GM19023 (cell line): ENCODE results near the gene PIK3C2B.
"Not testable (repeated sequence)": the region's sequence is repeated elsewhere in the genome, so short reads cannot be mapped to it uniquely, and the experiment has no call there.

Experiments used
- ATAC-seq: cut with Tn5 transposase; IDR thresholded peaks from one replicate; pipeline ENCODE4 v1.9.1; 2021; ENCODE audit warnings: mild to moderate bottlenecking, moderate library complexity; ENCODE audit not compliant: unreplicated experiment

The PIK3C2B gene

DNA sequence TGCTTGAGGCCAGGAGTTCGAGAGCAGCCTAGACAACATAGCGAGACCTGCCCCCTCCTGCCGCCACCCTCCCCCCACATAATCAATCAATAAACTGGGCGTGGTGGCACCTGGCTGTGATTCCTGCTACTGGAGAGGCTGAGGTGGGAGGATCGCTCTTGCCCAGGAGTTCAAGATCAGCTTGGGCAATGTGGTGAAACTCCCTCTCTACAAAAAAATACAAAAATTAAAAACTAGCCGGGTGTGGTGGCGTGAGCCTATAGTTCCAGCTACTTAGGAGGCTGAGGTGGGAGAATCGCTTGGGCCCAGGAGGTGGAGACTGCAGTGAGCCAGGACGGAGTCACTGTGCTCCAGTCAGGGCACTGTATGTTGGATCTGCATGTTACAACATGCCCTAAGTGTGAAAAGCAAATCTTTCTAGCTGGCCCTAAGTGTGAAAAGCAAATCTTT is 14.6 kb upstream of the PIK3C2B start:
- no peak for ATAC-seq

GRCh38 chr1:204507317-204508105 is 12.9 kb upstream of the PIK3C2B start:
- no peak for ATAC-seq

DNA sequence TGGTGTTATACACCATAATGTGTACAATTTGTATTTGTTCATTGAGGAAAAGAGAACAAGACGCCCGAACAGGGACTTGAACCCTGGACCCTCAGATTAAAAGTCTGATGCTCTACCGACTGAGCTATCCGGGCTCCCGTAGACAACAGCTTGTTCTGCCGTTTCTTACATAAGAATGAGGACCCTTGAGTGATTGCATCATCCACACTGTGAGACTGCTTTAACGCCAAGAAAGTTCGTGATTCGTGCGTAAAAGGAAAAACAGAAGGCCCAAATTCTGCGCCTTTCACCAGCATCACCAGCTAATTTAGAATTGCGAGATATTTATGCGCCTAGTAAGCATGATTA is 12.3 kb upstream of the PIK3C2B start:
- peak; percentile 61 for ATAC-seq

- peak; percentile 72 for ATAC-seq
These were observed 11.8 kb upstream of the PIK3C2B start for GRCh38 chr1:204506201-204506968.

DNA sequence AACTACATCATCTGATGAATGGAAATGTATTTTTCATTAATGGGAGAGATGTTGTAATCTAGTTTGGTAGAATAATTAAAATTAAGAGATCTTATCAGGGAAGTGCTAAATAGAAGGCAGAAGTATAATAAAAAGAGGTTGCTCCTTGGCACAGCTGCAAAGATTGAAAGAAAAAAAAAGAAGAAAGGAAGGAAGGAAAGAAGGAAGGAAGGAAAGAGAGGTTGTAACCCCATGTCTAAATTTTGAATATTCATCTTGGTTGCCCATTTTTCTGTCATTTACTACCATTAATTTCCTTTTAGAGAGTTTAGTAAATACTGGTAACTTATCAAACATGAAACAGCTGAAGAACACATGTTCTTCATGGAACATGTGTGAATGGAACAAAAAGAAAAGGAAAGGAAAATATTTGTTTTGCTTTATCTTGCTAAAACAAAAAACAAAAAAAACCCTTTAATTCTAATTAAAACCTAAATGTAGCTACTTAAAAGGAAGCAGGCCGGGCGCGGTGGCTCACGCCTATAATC is 11.1 kb upstream of the PIK3C2B start:
- no peak for ATAC-seq

DNA sequence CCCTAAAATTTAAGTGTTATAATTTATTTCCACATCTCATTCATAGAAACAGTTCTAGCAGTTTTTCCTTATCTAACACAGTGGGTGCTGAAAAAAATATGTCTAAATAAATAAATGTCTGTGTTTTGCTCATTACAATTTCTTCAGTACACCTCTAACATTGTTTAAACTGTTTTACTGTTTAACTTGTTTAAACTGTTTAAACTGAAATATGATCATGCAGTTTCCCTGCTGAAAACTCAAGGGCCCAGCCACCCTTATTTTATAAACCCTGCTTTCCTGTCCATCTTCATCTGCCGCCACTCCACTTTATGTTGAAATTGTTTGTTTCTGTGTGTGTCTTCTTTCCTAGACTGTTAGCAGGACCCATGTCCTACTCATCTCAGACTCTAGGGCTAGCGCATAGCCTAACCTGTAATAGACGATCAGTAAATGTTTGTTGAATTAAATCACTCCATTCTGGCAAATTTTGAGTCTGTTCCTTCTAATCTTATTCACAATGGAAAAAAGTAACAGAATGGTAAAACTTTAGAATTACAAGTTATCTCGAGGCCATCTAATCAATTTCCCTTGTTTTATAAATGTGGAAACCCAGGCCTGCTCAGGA is 9.4 kb upstream of the PIK3C2B start:
- no peak for ATAC-seq

DNA sequence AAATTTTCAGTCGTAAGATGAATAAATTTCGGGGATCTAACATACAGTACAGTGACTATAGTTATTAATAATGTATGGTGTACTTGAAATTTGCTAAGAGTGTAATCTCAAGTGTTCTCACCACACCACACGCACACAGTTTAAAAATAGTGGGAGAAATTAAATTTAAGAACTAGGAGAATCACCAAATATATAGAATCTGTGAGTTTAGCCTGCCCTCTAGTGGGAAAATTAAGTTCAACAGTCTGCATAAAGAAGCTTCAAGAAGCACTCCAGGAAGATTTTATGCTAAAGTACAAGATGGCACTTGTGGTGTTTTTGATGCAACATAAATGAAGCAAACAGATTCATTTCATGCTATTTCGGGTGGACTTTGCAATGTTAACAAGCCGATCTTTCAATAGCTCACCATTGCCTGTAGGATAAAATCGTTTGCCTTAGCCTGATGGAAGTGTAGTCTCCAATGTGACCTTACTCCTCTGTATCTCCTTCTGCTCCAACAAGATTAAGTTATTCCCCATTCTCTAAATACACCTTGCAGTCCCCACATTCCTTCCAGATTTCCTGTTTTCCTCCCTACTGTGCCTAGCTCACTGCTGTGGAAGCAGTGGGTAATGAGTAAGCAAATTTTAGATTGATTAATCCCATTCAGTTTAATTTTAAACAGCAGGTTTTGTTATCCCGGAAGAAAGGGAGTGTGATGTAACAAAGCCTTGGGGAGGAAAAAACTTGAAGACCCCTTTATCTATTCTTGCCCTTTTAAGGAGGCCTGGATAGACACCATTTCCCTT is 8.7 kb upstream of the PIK3C2B start:
- ATAC-seq = no peak

DNA sequence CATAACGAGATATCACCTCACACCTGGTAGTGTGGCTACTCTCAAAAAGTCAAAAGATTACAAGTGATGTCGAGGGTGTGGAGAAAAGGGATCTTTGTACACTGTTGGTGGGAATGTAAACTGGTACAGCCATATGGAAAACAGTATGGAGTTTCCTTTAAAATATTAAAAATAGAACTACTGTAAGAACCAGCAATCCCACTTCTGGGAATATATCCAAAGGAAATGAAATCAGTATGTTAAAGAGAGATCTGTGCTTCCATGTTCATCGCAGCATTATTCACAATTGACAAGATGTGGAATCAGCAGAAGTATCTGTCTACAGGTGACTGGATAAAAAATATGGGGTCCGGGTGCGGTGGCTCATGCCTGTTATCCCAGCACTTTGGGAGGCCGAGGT is 7.6 kb upstream of the PIK3C2B start:
- ATAC-seq = no peak

- ATAC-seq = no peak
These were observed 5.2 kb upstream of the PIK3C2B start for GRCh38 chr1:204499511-204500468.

GRCh38 chr1:204498981-204499380 is 4.4 kb upstream of the PIK3C2B start:
- ATAC-seq = no peak

DNA sequence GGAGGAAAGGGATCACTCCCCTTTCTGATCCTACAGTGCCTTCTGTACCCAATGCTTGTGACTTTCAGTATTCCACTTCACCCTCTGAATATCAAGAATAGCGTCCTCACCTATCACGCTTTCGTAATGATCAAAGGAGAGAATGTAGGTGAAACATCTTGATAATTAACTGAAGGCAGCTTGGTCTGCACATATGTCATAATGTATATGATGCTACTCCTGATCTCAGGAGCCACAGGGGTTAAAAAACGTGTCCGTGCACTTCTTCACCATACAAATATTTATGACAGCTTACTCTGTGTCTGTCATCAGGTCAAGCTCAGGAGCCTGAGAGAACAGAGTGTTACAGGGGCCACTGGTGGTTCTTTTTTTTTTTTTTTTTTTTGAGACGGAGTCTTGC is 1.2 kb upstream of the PIK3C2B start:
- ATAC-seq = no peak

DNA sequence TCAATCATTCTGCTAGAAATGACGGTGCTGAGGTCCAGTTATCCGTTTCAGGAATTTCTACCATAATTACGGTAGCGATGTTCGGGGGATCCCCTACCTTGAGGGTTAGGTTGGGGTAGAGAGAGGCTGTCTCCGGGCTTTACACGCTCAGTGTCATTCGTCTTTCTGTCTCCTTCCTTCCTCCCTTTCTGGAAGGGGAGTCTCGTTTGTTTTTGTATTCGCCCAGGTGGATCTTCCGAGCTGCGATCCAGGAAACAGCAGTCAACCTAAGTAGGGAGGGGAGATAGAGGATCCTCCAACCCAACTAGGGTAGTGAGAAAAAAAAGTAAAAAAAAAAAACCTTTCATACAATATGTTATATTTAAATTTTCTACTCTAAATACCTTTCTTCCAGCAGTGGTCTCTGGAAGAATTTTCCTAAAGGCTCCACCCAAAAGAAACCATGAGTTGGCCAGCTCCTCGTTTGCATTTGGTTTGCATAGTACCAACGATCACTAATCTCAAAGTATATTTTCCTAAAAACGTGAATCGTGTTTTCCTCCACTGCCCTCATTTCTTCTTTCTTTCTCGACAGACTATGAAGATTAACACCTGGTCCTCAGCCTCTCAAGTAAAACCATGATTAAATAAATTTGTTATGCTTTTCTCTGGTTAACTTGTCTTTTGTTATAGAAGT is 611 bp upstream of the PIK3C2B start:
- ATAC-seq = peak; percentile 43

DNA sequence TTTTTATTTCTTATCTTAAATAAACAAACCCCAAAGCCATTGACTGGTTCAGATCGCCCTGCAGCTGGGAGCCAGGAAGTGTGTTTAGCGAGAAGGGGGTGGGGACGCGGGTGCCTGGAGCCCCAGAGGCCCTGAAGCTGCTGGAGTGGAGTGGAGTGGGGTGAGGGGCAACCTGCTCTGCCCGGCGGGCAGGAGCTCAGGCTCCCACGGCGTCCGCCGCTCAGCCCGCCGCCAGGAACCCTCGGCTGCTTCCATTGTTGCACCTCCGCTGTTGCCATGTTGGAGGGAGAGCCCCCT is 673 bp downstream of the PIK3C2B start:
- peak; percentile 39 for ATAC-seq

GRCh38 chr1:204493145-204493983 is 1.2 kb downstream of the PIK3C2B start:
- ATAC-seq = no peak

GRCh38 chr1:204491655-204492054 is 3.0 kb downstream of the PIK3C2B start:
- ATAC-seq = no peak

DNA sequence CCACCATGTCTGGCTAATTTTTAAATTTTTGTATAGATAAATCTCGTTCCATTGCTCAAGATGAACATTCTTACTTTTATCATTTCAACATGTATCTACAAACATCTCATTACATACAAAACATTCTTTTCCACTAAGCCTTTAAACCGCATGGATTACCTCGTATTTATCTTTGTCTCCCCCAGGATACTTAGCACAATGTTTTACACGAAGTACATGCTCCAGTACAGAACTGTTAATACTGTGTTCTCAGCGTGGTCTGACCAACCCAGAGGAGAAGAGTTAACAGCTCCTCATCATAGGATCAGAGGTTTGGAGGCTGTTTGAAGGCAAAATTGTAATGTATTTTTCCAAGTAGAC is 7.4 kb downstream of the PIK3C2B start:
- no peak for ATAC-seq

- not testable (repeated sequence) for ATAC-seq
These were observed 7.9 kb downstream of the PIK3C2B start for GRCh38 chr1:204486513-204487255.

DNA sequence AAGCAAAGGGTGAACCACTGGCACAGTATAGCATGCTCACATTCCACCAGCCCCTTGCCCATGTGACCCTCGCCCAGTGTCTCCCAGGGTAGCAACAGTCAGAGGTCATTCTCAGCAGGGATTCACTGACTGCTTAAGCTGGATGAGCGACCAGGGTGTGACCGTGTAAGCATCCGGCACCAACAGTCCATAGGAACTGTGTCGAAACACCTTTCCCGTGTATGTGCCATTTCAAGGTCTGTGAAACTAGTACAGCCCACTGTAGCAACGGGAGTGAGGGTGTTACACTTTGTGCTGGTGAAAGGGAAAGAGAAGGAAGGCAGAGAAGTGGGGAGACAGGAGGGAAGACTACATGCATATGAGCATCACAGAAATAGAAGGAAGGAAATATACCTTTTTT is 10.8 kb downstream of the PIK3C2B start:
- ATAC-seq = no peak
